Gastrocnemius medialis (tissue), 4 donors: ENCODE results near the gene COPS3. TPM values are rescaled to one million over a fixed set of nuclear protein-coding genes. Genes with fewer than 3 reads are reported as not detected.
A peak's percentile ranks its signal among the peaks of the same experiment; 100 is the strongest.

ENCODE experiments used
- ATAC-seq, 2 donors: fragments of 150-250 bp; one replicate each; pipeline ENCODE4 v1.9.1; 2016
- DNase-seq, 2 donors: peaks; one replicate each; pipeline ENCODE4 v3.0.0-alpha.2; 2019
- H3K27ac ChIP-seq, 4 donors: fragments of 200-600 bp; sonication (generic); 1 replicate in 1 of 4; 2 replicates in 3 of 4; pipeline ENCODE4 v1.5.1; 2016 to 2018; ENCODE audit warnings: mild to moderate bottlenecking in 2 of 4, moderate library complexity in 1 of 4
- H3K27me3 ChIP-seq, 3 donors: fragments of 200-600 bp; sonication (generic) in 2 of 3; 1 replicate in 1 of 3; 2 replicates in 2 of 3; pipeline versions ENCODE4 v1.5.1 to v1.6.0; 2016 to 2019; ENCODE audit warnings: mild to moderate bottlenecking in 1 of 3, moderate library complexity in 1 of 3
- H3K36me3 ChIP-seq, 2 donors: fragments of 200-600 bp; sonication (generic) in 1 of 2; one replicate each; pipeline ENCODE4 v1.5.1; 2017 to 2018
- H3K4me1 ChIP-seq, 2 donors: fragments of 200-600 bp; sonication (generic) in 1 of 2; one replicate each; pipeline ENCODE4 v1.5.1; 2016 to 2017; ENCODE audit warnings: mild to moderate bottlenecking in 2 of 2
- H3K4me3 ChIP-seq, 4 donors: fragments of 200-600 bp; sonication (generic) in 3 of 4; 1 replicate in 1 of 4; 2 replicates in 3 of 4; pipeline ENCODE4 v1.5.1; 2016 to 2019; ENCODE audit warnings: mild to moderate bottlenecking in 2 of 4
- H3K9me3 ChIP-seq, 3 donors: fragments of 200-600 bp; sonication (generic) in 2 of 3; 1 replicate in 1 of 3; 2 replicates in 2 of 3; pipeline ENCODE4 v1.5.1; 2016 to 2019
- CTCF ChIP-seq, 5 experiments: fragments of 450-650 bp in 3 of 5; fragments of 200-600 bp in 2 of 5; sonication (generic) in 2 of 5; IDR thresholded peaks in 4 of 5; conservative IDR thresholded peaks in 1 of 5; 1 replicate in 4 of 5; 2 replicates in 1 of 5; pipeline ENCODE4 v1.5.1; 2016 to 2019; ENCODE audit warnings: antibody characterized with exemption in 5 of 5, mild to moderate bottlenecking in 3 of 5, moderate library complexity in 3 of 5
- POLR2A ChIP-seq, 2 donors: fragments of 450-650 bp; IDR thresholded peaks; one replicate each; pipeline ENCODE4 v1.6.1; 2017; ENCODE audit warnings: antibody characterized with exemption in 2 of 2, mild to moderate bottlenecking in 2 of 2, moderate library complexity in 2 of 2
- in situ Hi-C, 4 donors: fragments of 200-750 bp; cut with MboI; loops; one replicate each; pipeline versions ENCODE4 v1.15.0 to v1.8.0; 2017; ENCODE audit warnings: low sequenced_read_pairs in 4 of 4
- intact Hi-C: fragments of 100-400 bp; cut with DNase I; formaldehyde crosslinking; loops from one replicate; pipeline ENCODE4 v1.15.1; 2023; ENCODE audit warnings: low total_unique reads
- total RNA-seq, 4 donors: library from RNA; depleted of rRNA; stranded (reverse); fragments of >200 nt; gene quantifications; one replicate each; pipeline versions ENCODE4 v1.1.0 to v1.2.3, GENCODE V29; 2016

The COPS3 gene
- total RNA-seq, 4 donors from 2014 or later = 145 to 249 (median 175) TPM

GRCh38 chr17:17215575-17215974 is 65.5 kb downstream of the COPS3 start:
- Histone ChIP-seq H3K36me3 (peaks cover 0 to 80% of the 10 kb centered on the region in 2 donors), H3K4me3 (no peak overlapping the region), H3K9me3 (no peaks in the 10 kb centered on the region), H3K27me3 (no peaks in the 10 kb centered on the region), H3K27ac (no peak overlapping the region), H3K4me1 (no peaks in the 10 kb centered on the region)
- in situ Hi-C loops (no loop called here), intact Hi-C loops (no loop called here)
- ATAC-seq = no peak
- no peak for DNase-seq
- TF ChIP-seq POLR2A (IDR thresholded peaks at IDR 0.05) = no peak
- no peak for TF ChIP-seq CTCF (IDR thresholded peaks at IDR 0.05 in 4 of 5, conservative IDR thresholded peaks at IDR 0.05 in 1 of 5)

GRCh38 chr17:17214646-17215436 is 66.2 kb downstream of the COPS3 start:
- DNase-seq = no peak
- ATAC-seq = no peak
- Histone ChIP-seq H3K27ac (no peak overlapping the region), H3K9me3 (no peaks in the 10 kb centered on the region), H3K27me3 (no peaks in the 10 kb centered on the region), H3K36me3 (peaks cover 0 to 72% of the 10 kb centered on the region in 2 donors), H3K4me1 (no peaks in the 10 kb centered on the region), H3K4me3 (no peak overlapping the region)
- intact Hi-C loops (no loop called here), in situ Hi-C loops (no loop called here)
- TF ChIP-seq POLR2A (IDR thresholded peaks at IDR 0.05) (no peak), CTCF (IDR thresholded peaks at IDR 0.05 in 4 of 5, conservative IDR thresholded peaks at IDR 0.05 in 1 of 5) (no peak)

- in situ Hi-C loops (no loop called here), intact Hi-C loops (no loop called here)
- H3K27ac ChIP-seq = peak overlapping the region; percentile 6 to 29 (median 15)
- no peaks in the 10 kb centered on the region for H3K4me1 ChIP-seq
- ATAC-seq (no peak), DNase-seq (no peak)
- H3K4me3 ChIP-seq = no peak overlapping the region
- H3K27me3 ChIP-seq = no peaks in the 10 kb centered on the region
- H3K36me3 ChIP-seq = peaks cover 0 to 63% of the 10 kb centered on the region in 2 donors
- H3K9me3 ChIP-seq = no peaks in the 10 kb centered on the region
- no peak for TF ChIP-seq POLR2A (IDR thresholded peaks at IDR 0.05)
- TF ChIP-seq CTCF (IDR thresholded peaks at IDR 0.05 in 4 of 5, conservative IDR thresholded peaks at IDR 0.05 in 1 of 5) = no peak
These were observed 67.3 kb downstream of the COPS3 start for GRCh38 chr17:17213775-17214174.

- Histone ChIP-seq H3K27ac (peak overlapping the region; percentile 92 to 97 (median 96)), H3K9me3 (no peaks in the 10 kb centered on the region), H3K4me1 (peaks cover 12 to 25% of the 10 kb centered on the region in 2 donors), H3K4me3 (no peak overlapping the region), H3K27me3 (no peaks in the 10 kb centered on the region), H3K36me3 (peaks cover 0 to 5% of the 10 kb centered on the region in 2 donors)
- TF ChIP-seq CTCF (IDR thresholded peaks at IDR 0.05 in 4 of 5, conservative IDR thresholded peaks at IDR 0.05 in 1 of 5) (no peak), POLR2A (IDR thresholded peaks at IDR 0.05) (no peak)
- DNase-seq (no peak), ATAC-seq (no peak)
- intact Hi-C loops (no loop called here), in situ Hi-C loops (no loop called here)
These were observed 73.0 kb downstream of the COPS3 start for GRCh38 chr17:17207998-17208397.
